ENCODE data around the gene IFI27. TPM values are rescaled to one million over a fixed set of nuclear protein-coding genes. Genes with fewer than 3 reads are reported as not detected.

IFI27 gene
- total RNA-seq, 1 donor from 2014 or later: 7.5 TPM

GRCh38 chr14:94097091-94097490, 13.4 kb upstream of the IFI27 start:
- Mint-ChIP-seq H3K27me3 (no peaks in the 10 kb centered on the region), H3K4me3 (ENCODE audit: low read depth) (no peak overlapping the region), H3K27ac (no peak overlapping the region), H3K9me3 (ENCODE audit: low read depth) (no peaks in the 10 kb centered on the region), H3K4me1 (ENCODE audit: low read depth) (no peaks in the 10 kb centered on the region), H3K36me3 (ENCODE audit: insufficient read depth) (peaks cover 2% of the 10 kb centered on the region)
- no peak for DNase-seq (ENCODE audit: low spot score, unreplicated experiment)
- no peak for TF ChIP-seq CTCF (IDR thresholded peaks at IDR 0.05; ENCODE audit: unreplicated experiment)

GRCh38 chr14:94098326-94098992, 12.1 kb upstream of the IFI27 start:
- Mint-ChIP-seq H3K27ac (no peak overlapping the region), H3K9me3 (ENCODE audit: low read depth) (no peaks in the 10 kb centered on the region), H3K27me3 (no peaks in the 10 kb centered on the region), H3K4me1 (ENCODE audit: low read depth) (peaks cover 2% of the 10 kb centered on the region), H3K4me3 (ENCODE audit: low read depth) (no peak overlapping the region), H3K36me3 (ENCODE audit: insufficient read depth) (peaks cover 2% of the 10 kb centered on the region)
- no peak for DNase-seq (ENCODE audit: low spot score, unreplicated experiment)
- no peak for TF ChIP-seq CTCF (IDR thresholded peaks at IDR 0.05; ENCODE audit: unreplicated experiment)

DNA sequence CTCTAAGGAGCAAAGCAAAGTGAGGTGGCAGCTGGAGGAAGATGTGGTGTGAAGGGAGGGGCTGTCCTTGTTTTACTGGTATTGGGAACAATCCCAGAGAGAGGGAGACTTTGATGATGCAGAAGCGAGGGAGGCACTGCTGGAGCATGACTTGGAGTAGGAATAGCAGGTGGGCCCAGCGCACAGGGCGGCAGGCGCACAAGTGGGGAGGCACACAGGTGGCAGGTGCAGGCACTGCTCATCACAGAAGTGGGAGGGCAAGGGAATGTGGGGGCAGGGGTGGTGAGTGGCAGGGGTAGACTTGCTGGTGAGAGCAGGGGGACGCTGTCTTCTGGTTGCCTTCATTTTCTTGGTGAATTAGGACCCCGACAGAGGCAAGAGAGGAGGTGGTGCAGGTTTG, 11.5 kb upstream of the IFI27 start:
- Mint-ChIP-seq H3K4me3 (ENCODE audit: low read depth) (no peak overlapping the region), H3K9me3 (ENCODE audit: low read depth) (no peaks in the 10 kb centered on the region), H3K27me3 (no peaks in the 10 kb centered on the region), H3K36me3 (ENCODE audit: insufficient read depth) (peaks cover 2% of the 10 kb centered on the region), H3K4me1 (ENCODE audit: low read depth) (peaks cover 2% of the 10 kb centered on the region), H3K27ac (no peak overlapping the region)
- DNase-seq (ENCODE audit: low spot score, unreplicated experiment): no peak
- TF ChIP-seq CTCF (IDR thresholded peaks at IDR 0.05; ENCODE audit: unreplicated experiment): no peak

DNA sequence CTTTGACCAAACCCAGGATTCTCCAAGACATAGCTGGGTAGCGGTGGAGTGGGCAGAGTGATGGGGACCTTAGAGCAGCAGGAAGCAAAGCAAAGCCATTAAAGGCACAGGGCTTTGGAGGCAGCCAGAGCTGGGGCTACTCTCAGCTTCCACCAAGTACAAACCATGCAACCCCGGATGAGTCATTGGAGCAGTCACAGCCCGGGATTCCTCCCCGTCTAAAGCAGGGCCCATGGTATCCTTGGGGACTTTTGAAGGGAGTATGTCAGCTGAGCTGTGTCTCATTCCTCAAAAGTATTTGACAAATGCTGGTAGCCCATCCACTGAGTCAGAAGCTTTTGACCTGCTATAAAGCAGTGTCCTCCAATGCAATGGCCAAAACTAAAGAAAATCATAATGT, 9.7 kb upstream of the IFI27 start:
- H3K36me3 Mint-ChIP-seq (ENCODE audit: insufficient read depth): peaks cover 2% of the 10 kb centered on the region
- no peak for TF ChIP-seq CTCF (IDR thresholded peaks at IDR 0.05; ENCODE audit: unreplicated experiment)
- no peak overlapping the region for H3K27ac Mint-ChIP-seq
- H3K27me3 Mint-ChIP-seq: no peaks in the 10 kb centered on the region
- DNase-seq (ENCODE audit: low spot score, unreplicated experiment): no peak
- H3K4me3 Mint-ChIP-seq (ENCODE audit: low read depth): no peak overlapping the region
- H3K4me1 Mint-ChIP-seq (ENCODE audit: low read depth): peaks cover 2% of the 10 kb centered on the region
- H3K9me3 Mint-ChIP-seq (ENCODE audit: low read depth): no peaks in the 10 kb centered on the region

DNA sequence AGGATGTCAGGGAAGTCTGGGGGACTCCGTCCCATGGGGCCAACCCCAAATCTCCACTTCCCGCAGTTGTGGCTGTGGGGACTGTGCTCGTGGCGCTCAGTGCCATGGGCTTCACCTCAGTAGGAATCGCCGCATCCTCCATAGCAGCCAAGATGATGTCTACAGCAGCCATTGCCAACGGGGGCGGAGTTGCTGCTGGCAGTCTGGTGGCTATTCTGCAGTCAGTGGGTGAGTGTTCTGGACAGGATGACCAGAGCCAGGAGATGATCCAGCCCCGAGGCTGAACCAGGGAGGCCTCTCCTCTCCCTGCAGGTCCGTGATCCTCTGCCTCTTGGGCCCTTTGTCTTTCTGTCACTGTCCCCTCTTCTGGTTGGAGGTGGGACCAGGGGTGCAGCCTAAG, 8.8 kb upstream of the IFI27 start:
- Mint-ChIP-seq H3K27ac (no peak overlapping the region), H3K27me3 (no peaks in the 10 kb centered on the region), H3K9me3 (ENCODE audit: low read depth) (no peaks in the 10 kb centered on the region), H3K36me3 (ENCODE audit: insufficient read depth) (peaks cover 2% of the 10 kb centered on the region), H3K4me1 (ENCODE audit: low read depth) (peaks cover 2% of the 10 kb centered on the region), H3K4me3 (ENCODE audit: low read depth) (no peak overlapping the region)
- DNase-seq (ENCODE audit: low spot score, unreplicated experiment): no peak
- no peak for TF ChIP-seq CTCF (IDR thresholded peaks at IDR 0.05; ENCODE audit: unreplicated experiment)

Measured in progenitor cell of endocrine pancreas (in vitro differentiated cells).